Right atrium auricular region (tissue), 2 donors: ENCODE measurements around the gene OR5K2. TPM values are rescaled to one million over a fixed set of nuclear protein-coding genes. Genes with fewer than 3 reads are reported as not detected.

Source experiments
- DNase-seq: peaks from one replicate; pipeline ENCODE4 v3.0.0-alpha.2; 2019; ENCODE audit warnings: low spot score
- H3K27ac ChIP-seq, 2 donors: fragments of 200-600 bp; sonication (generic); 1 replicate in 1 of 2; 2 replicates in 1 of 2; pipeline ENCODE4 v1.5.1; 2016 to 2019
- H3K27me3 ChIP-seq, 2 donors: fragments of 200-600 bp; sonication (generic); one replicate each; pipeline versions ENCODE4 v1.5.1 to v1.6.0; 2017 to 2019
- H3K36me3 ChIP-seq: fragments of 200-600 bp; sonication (generic); one replicate; pipeline ENCODE4 v1.5.1; 2016
- H3K4me1 ChIP-seq, 2 donors: fragments of 200-600 bp; sonication (generic); one replicate each; pipeline versions ENCODE4 v1.5.1 to v1.6.0; 2017 to 2019
- H3K4me3 ChIP-seq, 2 donors: fragments of 200-600 bp; sonication (generic); 1 replicate in 1 of 2; 2 replicates in 1 of 2; pipeline ENCODE4 v1.5.1; 2017 to 2019; ENCODE audit warnings: mild to moderate bottlenecking in 1 of 2, moderate library complexity in 1 of 2
- H3K9me3 ChIP-seq, 2 donors: fragments of 200-600 bp; sonication (generic); one replicate each; pipeline ENCODE4 v1.5.1; 2019
- total RNA-seq, 2 donors: library from RNA; depleted of rRNA; stranded (reverse); fragments of >200 nt; gene quantifications; one replicate each; pipeline ENCODE4 v1.1.0, GENCODE V29; 2016
- TF ChIP-seq, protein P1 (sequence below), 2 donors: fragments of 200-600 bp; sonication (generic); IDR thresholded peaks; one replicate each; pipeline ENCODE4 v1.5.1; 2019; ENCODE audit warnings: antibody characterized with exemption in 2 of 2

The OR5K2 gene
- total RNA-seq, 2 donors from 2014 or later, result not detected

DNA sequence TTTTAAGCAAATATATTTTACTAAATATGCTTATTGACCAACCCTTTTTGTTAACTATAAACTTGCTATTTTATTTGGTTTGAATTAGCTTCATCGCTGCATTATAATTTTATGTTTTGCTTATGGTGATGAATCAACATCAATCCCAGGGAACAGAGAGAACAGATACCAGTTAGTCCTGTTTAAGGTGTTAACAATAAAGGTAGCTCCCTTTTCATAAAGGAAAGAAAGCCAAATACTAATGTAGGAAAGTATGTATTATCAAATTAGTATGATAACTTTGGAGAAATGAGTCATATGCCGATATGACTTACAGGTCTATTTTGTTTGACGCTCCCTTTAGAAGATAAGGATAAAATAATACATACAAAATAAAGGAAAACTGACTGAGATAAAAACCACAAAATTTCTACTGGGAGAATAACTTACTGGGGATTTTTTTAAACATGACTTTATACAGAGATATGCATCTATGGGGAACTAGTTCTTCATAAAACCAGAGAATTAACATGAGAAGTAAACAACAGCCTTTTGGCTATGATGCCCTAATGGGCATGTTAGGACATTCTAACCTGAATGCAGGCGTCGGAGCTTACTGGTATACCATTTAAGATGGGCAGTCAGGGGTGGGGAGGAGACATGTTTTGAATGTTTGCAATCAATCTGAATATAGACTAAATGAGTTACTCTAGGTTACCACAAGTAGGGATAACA, 4.5 kb downstream of the OR5K2 start:
- no peak overlapping the region for H3K27ac ChIP-seq
- H3K27me3 ChIP-seq, result no peaks in the 10 kb centered on the region
- no peak overlapping the region for H3K4me3 ChIP-seq
- no peaks in the 10 kb centered on the region for H3K4me1 ChIP-seq
- TF ChIP-seq, protein P1, sequence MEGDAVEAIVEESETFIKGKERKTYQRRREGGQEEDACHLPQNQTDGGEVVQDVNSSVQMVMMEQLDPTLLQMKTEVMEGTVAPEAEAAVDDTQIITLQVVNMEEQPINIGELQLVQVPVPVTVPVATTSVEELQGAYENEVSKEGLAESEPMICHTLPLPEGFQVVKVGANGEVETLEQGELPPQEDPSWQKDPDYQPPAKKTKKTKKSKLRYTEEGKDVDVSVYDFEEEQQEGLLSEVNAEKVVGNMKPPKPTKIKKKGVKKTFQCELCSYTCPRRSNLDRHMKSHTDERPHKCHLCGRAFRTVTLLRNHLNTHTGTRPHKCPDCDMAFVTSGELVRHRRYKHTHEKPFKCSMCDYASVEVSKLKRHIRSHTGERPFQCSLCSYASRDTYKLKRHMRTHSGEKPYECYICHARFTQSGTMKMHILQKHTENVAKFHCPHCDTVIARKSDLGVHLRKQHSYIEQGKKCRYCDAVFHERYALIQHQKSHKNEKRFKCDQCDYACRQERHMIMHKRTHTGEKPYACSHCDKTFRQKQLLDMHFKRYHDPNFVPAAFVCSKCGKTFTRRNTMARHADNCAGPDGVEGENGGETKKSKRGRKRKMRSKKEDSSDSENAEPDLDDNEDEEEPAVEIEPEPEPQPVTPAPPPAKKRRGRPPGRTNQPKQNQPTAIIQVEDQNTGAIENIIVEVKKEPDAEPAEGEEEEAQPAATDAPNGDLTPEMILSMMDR (IDR thresholded peaks at IDR 0.05), result no peak
- no peaks in the 10 kb centered on the region for H3K36me3 ChIP-seq
- no peak for DNase-seq
- no peaks in the 10 kb centered on the region for H3K9me3 ChIP-seq

DNA sequence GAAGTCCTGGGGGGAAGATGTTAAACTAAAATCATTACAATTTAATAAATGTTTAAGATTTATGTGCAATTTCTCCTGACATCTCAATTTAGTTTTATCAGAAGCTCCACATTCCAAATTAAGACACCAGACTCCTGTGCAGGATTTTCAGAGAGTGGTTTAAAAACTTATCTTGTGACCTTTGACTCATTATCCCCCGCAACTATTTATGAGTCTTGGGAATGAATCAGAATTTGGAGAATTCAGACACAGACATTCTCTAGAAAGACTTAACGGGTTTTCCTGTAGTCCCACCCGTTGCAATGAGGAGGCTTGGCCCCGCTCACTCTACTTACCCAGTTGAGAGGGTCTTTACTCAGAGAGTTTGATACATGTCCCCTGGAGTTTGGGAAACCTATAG, 7.1 kb downstream of the OR5K2 start:
- no peak for DNase-seq
- TF ChIP-seq, protein P1 (IDR thresholded peaks at IDR 0.05), result no peak
- H3K9me3 ChIP-seq, result no peaks in the 10 kb centered on the region
- no peak overlapping the region for H3K27ac ChIP-seq
- H3K27me3 ChIP-seq, result no peaks in the 10 kb centered on the region
- no peaks in the 10 kb centered on the region for H3K4me1 ChIP-seq
- H3K4me3 ChIP-seq, result no peak overlapping the region
- no peaks in the 10 kb centered on the region for H3K36me3 ChIP-seq

DNA sequence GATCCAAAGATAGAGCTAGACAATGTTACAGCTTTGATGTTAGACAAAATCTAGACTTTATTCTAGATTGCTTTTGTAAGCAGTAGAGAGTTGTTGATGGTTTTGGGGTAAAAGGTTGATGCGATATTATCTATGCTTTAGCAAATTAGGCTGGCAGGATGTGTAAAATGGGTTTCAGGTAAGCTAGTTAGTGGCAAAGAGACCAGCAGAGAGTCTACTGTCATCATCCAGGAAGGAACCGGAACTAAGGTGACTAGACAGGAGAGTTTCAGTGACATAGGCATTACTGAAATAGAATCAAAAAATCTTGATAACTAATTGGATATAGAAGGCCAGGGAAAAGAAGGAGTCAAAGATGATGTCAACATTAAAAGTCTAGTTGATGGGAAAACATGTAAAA, 11.1 kb downstream of the OR5K2 start:
- H3K9me3 ChIP-seq, result no peaks in the 10 kb centered on the region
- DNase-seq, result no peak
- H3K27me3 ChIP-seq, result no peaks in the 10 kb centered on the region
- TF ChIP-seq, protein P1 (IDR thresholded peaks at IDR 0.05), result no peak
- peaks cover 9% of the 10 kb centered on the region for H3K36me3 ChIP-seq
- H3K27ac ChIP-seq, result no peak overlapping the region
- H3K4me3 ChIP-seq, result no peak overlapping the region
- no peaks in the 10 kb centered on the region for H3K4me1 ChIP-seq

DNA sequence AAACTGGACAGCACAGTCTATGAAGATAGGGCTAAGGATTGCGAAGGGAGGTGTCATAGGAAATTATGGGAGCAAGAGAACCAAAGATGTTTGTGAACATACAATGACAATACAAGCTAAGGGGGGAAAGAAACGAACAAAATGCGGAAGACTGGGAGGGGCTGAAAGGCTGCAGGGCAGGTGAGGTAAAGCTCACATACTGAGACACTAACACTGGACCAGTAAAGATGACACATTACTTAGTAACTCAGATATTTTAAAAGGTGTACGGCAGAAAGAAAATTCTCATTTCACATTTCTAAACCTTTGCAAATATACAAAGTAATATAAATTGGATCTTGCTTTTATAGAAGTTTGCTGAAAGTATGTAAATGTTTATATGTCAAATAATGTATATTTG, 15.1 kb downstream of the OR5K2 start:
- H3K27me3 ChIP-seq, result no peaks in the 10 kb centered on the region
- H3K4me1 ChIP-seq, result no peaks in the 10 kb centered on the region
- no peak overlapping the region for H3K4me3 ChIP-seq
- H3K27ac ChIP-seq, result no peak overlapping the region
- H3K36me3 ChIP-seq, result peaks cover 18% of the 10 kb centered on the region
- H3K9me3 ChIP-seq, result no peaks in the 10 kb centered on the region
- TF ChIP-seq, protein P1 (IDR thresholded peaks at IDR 0.05), result no peak
- DNase-seq, result no peak

DNA sequence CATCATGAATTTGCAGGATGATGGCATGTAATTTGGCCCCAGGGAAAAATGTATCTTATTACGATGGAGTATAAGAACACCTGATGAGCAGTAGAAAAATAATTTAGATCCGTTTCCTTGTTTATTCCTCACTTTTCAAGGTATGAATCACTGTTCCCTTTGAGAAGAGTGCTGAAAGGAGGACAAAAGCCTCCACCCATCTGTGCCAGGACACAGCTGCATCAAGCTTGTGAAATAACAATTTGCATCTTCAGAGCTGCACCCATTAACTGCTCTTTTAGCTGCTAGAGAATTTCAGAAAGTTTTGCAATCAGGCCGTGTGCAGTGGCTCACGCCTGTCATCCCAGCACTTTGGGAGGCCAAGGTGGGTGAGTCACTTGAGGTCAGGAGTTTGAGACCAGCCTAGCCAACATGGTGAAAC, 15.6 kb downstream of the OR5K2 start:
- H3K27me3 ChIP-seq, result no peaks in the 10 kb centered on the region
- no peak for DNase-seq
- no peaks in the 10 kb centered on the region for H3K4me1 ChIP-seq
- H3K9me3 ChIP-seq, result no peaks in the 10 kb centered on the region
- H3K36me3 ChIP-seq, result peaks cover 18% of the 10 kb centered on the region
- H3K27ac ChIP-seq, result no peak overlapping the region
- no peak overlapping the region for H3K4me3 ChIP-seq
- TF ChIP-seq, protein P1 (IDR thresholded peaks at IDR 0.05), result no peak

DNA sequence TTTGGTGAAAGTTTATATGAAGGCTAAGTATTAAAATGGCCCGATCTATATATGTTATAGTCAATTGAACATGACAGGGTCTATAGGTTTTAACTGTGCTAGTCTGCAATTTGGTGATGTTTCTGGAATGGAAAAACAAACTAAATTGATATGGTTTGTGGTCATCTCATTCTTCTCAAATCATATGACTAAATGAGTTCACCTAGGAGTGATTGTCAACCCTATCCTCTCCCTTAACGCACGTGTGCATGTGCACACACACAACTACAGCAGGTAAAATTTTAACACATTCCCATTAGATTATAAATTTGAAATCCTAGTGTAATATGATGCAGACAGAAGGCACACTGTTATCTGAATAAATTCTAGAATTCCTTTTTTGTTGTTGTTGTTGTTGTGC, 16.3 kb downstream of the OR5K2 start:
- Histone ChIP-seq H3K27me3 (no peaks in the 10 kb centered on the region), H3K27ac (no peak overlapping the region), H3K4me3 (no peak overlapping the region), H3K36me3 (peaks cover 18% of the 10 kb centered on the region), H3K9me3 (no peaks in the 10 kb centered on the region), H3K4me1 (no peaks in the 10 kb centered on the region)
- no peak for DNase-seq
- TF ChIP-seq, protein P1 (IDR thresholded peaks at IDR 0.05), result no peak
